ENCODE results near the gene SLC7A1. TPM values are rescaled to one million over a fixed set of nuclear protein-coding genes. Genes with fewer than 3 reads are reported as not detected.

The SLC7A1 gene
- total RNA-seq, 1 donor from 2014 or later: 43.2 TPM

DNA sequence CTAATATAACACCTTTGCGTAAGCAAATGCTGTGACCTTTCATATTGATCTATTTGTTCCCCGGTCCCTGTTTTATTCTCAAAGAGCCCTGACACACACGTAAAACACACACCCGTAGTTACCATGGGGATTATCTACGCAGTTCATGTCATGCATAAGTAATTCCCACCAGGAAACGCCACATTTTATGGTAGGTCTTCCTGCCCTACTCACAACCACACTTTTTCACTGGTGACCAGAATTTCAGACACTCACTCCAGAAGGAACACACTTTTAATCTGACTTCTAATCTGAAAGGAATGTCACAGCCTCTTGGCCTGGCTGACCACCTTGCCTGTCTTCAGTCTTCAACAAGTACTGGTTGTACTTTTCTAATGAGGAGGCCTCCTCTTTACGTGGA, 46.8 kb downstream of the SLC7A1 start:
- Histone ChIP-seq H3K4me3 (no peak overlapping the region), H3K9me3 (no peaks in the 10 kb centered on the region), H3K36me3 (peaks cover 0 to 16% of the 10 kb centered on the region in 2 donors), H3K27me3 (no peaks in the 10 kb centered on the region), H3K4me1 (peaks cover 13% of the 10 kb centered on the region), H3K27ac (no peak overlapping the region)
- DNase-seq (ENCODE audit: extremely low spot score in 2 of 2): no peak
- intact Hi-C loops (cut with DNase I): no loop called here
- TF ChIP-seq POLR2AphosphoS5 (IDR thresholded peaks at IDR 0.05; ENCODE audit: insufficient read depth in 1 of 2, low read depth in 1 of 2): no peak
- TF ChIP-seq, protein P1, sequence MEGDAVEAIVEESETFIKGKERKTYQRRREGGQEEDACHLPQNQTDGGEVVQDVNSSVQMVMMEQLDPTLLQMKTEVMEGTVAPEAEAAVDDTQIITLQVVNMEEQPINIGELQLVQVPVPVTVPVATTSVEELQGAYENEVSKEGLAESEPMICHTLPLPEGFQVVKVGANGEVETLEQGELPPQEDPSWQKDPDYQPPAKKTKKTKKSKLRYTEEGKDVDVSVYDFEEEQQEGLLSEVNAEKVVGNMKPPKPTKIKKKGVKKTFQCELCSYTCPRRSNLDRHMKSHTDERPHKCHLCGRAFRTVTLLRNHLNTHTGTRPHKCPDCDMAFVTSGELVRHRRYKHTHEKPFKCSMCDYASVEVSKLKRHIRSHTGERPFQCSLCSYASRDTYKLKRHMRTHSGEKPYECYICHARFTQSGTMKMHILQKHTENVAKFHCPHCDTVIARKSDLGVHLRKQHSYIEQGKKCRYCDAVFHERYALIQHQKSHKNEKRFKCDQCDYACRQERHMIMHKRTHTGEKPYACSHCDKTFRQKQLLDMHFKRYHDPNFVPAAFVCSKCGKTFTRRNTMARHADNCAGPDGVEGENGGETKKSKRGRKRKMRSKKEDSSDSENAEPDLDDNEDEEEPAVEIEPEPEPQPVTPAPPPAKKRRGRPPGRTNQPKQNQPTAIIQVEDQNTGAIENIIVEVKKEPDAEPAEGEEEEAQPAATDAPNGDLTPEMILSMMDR (IDR thresholded peaks at IDR 0.05): no peak
- no peak for TF ChIP-seq POLR2A (IDR thresholded peaks at IDR 0.05)

DNA sequence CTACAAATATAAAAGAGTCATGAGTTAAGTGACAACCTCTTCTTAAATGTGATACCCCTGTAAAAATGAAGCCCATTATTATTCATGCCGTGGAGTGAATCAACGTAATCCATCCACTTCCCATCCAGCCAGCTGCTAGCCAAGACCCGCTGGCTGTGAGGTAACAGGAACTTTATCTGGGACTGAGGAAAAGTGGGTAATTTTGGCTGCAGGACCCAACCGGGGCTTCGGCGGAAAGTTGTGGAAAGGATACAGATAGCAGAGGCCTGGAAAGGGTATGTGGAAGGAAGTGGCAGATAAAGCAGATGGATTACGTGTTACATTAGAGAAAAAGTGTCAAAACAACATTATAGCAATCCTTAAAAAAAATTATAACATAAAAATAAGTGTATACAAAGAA, 48.3 kb downstream of the SLC7A1 start:
- Histone ChIP-seq H3K27ac (no peak overlapping the region), H3K36me3 (peaks cover 0 to 5% of the 10 kb centered on the region in 2 donors), H3K4me1 (peaks cover 13% of the 10 kb centered on the region), H3K27me3 (no peaks in the 10 kb centered on the region), H3K4me3 (no peak overlapping the region), H3K9me3 (no peaks in the 10 kb centered on the region)
- intact Hi-C loops (cut with DNase I): no loop called here
- DNase-seq (ENCODE audit: extremely low spot score in 2 of 2): no peak
- TF ChIP-seq POLR2AphosphoS5 (IDR thresholded peaks at IDR 0.05; ENCODE audit: insufficient read depth in 1 of 2, low read depth in 1 of 2): no peak
- no peak for TF ChIP-seq POLR2A (IDR thresholded peaks at IDR 0.05)
- TF ChIP-seq, protein P1 (IDR thresholded peaks at IDR 0.05): no peak

DNA sequence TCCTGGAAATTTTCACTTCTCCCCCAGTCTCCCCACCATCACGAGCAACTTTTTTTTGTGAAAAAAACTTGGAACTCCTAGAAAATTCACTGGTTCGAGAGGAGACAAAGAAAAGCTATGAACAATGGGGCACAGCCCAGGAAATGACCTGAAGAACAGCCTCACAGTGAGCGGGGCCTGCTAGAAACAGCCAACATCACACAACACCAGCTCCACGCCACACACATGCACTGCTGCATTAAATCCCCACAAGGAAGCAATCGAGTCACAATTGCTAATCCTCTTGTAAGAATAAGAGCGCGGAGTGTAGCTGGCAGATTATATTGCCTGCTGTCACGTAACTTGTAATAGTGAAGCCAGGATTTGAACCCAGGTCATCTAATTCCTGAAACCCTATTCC, 48.8 kb downstream of the SLC7A1 start:
- Histone ChIP-seq H3K36me3 (peaks cover 0 to 5% of the 10 kb centered on the region in 2 donors), H3K27ac (no peak overlapping the region), H3K27me3 (no peaks in the 10 kb centered on the region), H3K4me3 (no peak overlapping the region), H3K4me1 (peaks cover 13% of the 10 kb centered on the region), H3K9me3 (no peaks in the 10 kb centered on the region)
- no peak for DNase-seq (ENCODE audit: extremely low spot score in 2 of 2)
- no peak for TF ChIP-seq POLR2A (IDR thresholded peaks at IDR 0.05)
- TF ChIP-seq POLR2AphosphoS5 (IDR thresholded peaks at IDR 0.05; ENCODE audit: insufficient read depth in 1 of 2, low read depth in 1 of 2): no peak
- intact Hi-C loops (cut with DNase I): no loop called here

DNA sequence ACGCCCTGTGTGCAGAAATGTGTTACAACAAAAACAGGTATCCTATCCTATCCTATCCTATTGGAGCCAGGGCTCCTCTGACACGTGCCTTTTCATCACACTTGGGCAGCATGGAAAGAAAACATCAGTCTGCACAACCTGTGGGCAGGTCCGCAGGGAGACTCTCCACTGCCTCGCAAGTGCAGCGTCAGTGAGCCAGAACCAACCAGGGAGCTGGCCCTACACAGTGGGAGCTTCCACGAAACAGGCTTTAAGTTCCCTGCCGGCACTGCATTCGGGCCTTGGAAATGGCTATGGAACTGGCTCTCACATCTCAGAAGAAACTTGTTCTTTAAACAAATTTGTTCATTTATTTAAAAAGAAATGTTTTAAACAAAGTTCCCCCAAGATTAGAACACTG, 49.5 kb downstream of the SLC7A1 start:
- Histone ChIP-seq H3K36me3 (peaks cover 0 to 5% of the 10 kb centered on the region in 2 donors), H3K9me3 (no peaks in the 10 kb centered on the region), H3K4me1 (peaks cover 13% of the 10 kb centered on the region), H3K4me3 (no peak overlapping the region), H3K27me3 (no peaks in the 10 kb centered on the region), H3K27ac (no peak overlapping the region)
- TF ChIP-seq POLR2A (IDR thresholded peaks at IDR 0.05): no peak
- TF ChIP-seq POLR2AphosphoS5 (IDR thresholded peaks at IDR 0.05; ENCODE audit: insufficient read depth in 1 of 2, low read depth in 1 of 2): no peak
- intact Hi-C loops (cut with DNase I): no loop called here
- DNase-seq (ENCODE audit: extremely low spot score in 2 of 2): no peak

DNA sequence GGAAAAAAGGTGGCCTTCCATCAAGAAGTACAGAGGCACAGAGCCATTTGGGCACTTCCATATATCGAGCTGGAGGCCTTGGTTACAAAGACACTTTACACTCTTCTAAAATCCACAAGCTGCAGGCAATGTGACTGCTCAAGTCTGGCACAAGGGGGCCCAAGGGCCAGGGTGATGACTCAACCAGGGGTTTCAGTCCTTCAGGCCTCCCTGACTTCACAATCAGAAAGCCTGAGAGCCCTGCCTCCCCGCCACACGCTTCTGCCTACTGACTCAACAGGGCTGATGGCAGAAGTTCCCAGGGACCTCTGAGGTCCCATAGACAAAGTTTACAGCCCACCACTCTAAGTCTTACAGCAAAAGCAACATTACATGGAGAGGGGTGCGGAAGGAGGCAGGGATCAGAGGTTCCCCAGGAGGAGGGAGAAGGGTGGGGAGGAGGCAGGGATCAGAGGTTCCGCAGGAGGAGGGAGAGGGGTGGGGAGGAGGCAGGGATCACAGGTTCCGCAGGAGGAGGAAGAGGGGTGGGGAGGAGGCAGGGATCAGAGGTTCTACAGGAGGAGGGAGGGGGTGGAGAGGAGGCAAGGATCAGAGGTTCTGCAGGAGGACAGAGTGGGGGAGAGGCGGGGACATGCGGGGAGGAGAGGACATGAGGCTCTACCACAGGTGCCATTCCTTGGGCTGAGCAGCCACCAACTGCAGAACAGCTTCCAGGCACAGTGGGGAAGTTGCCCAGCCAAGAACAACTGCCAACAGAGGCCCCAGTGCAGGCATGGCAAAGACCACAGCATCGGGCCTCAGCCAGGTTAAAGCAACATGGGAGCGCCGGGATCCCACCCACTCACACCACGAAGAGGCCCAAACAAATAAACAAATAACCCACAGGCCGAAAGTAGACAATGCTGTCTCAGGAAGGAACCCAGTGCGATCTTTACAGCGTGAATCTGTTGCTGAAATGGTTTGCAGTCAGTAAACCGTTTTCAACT, 52.0 kb downstream of the SLC7A1 start:
- Histone ChIP-seq H3K4me1 (peaks cover 18% of the 10 kb centered on the region), H3K27ac (no peak overlapping the region)

More for the DNA sequence above, 52.0 kb downstream of the SLC7A1 start:
- no peak for TF ChIP-seq POLR2AphosphoS5 (IDR thresholded peaks at IDR 0.05; ENCODE audit: insufficient read depth in 1 of 2, low read depth in 1 of 2)
- TF ChIP-seq, protein P1 (IDR thresholded peaks at IDR 0.05): no peak
- no peak for TF ChIP-seq POLR2A (IDR thresholded peaks at IDR 0.05)
- H3K27me3 ChIP-seq: no peaks in the 10 kb centered on the region
- no peak for DNase-seq (ENCODE audit: extremely low spot score in 2 of 2)
- H3K9me3 ChIP-seq: no peaks in the 10 kb centered on the region
- no peaks in the 10 kb centered on the region for H3K36me3 ChIP-seq
- intact Hi-C loops (cut with DNase I): no loop called here
- no peak overlapping the region for H3K4me3 ChIP-seq

Measured in vagina (tissue), 2 donors.